Left ventricle myocardium inferior (tissue), 1 donor: ENCODE measurements around the gene PTPRN2. TPM values are rescaled to one million over a fixed set of nuclear protein-coding genes. Genes with fewer than 3 reads are reported as not detected.

Experiments used
- DNase-seq: peaks from one replicate; pipeline ENCODE4 v3.0.0-alpha.2; 2020
- H3K27ac ChIP-seq: fragments of 200-600 bp; replicated peaks from 2 replicates; pipeline ENCODE4 v1.8.0; 2021
- H3K27me3 ChIP-seq: fragments of 200-600 bp; 2 replicates; pipeline ENCODE4 v1.8.0; 2021; ENCODE audit warnings: low read depth
- H3K36me3 ChIP-seq: fragments of 200-600 bp; 2 replicates; pipeline ENCODE4 v1.8.0; 2021
- H3K4me1 ChIP-seq: fragments of 200-600 bp; 2 replicates; pipeline ENCODE4 v1.8.0; 2021
- H3K4me3 ChIP-seq: fragments of 200-600 bp; 2 replicates; pipeline ENCODE4 v1.8.0; 2021; ENCODE audit warnings: mild to moderate bottlenecking, moderate library complexity
- H3K9me3 ChIP-seq: fragments of 200-600 bp; replicated peaks from 2 replicates; pipeline ENCODE4 v1.8.0; 2021
- CTCF ChIP-seq: fragments of 200-600 bp; IDR thresholded peaks from 2 replicates; pipeline ENCODE4 v1.8.0; 2021; ENCODE audit warnings: antibody characterized with exemption, mild to moderate bottlenecking, borderline replicate concordance
- intact Hi-C: fragments of 100-400 bp; cut with micrococcal nuclease; formaldehyde crosslinking; loops from one replicate; pipeline ENCODE4 v1.11.0; 2022
- total RNA-seq: library from RNA; stranded (reverse); fragmentation: NEBNext Ultra II Directional; extraction: Animal tissue kit (Norgen Biotek cat#: 25700); gene quantifications from one replicate; pipeline ENCODE4 v1.2.1, GENCODE V29; 2021
- donor health status: DM: no; HTN: yes; CAD: no; lungs with severe emphysema.

The PTPRN2 gene
- total RNA-seq, 1 donor from 2014 or later, result 1.3 TPM

- no peak for TF ChIP-seq CTCF
- Histone ChIP-seq H3K9me3 (no peaks in the 10 kb centered on the region), H3K27ac (no peak overlapping the region), H3K36me3 (no peaks in the 10 kb centered on the region), H3K27me3 (peaks cover 100% of the 10 kb centered on the region), H3K4me3 (peak overlapping the region; percentile 49), H3K4me1 (peaks cover 50% of the 10 kb centered on the region)
- no peak for DNase-seq
- intact Hi-C loops, result no loop called here
Measured at GRCh38 chr7:157685430-157686284, 902.0 kb downstream of the PTPRN2 start.

GRCh38 chr7:157684909-157685429 is 902.7 kb downstream of the PTPRN2 start:
- Histone ChIP-seq H3K27ac (no peak overlapping the region), H3K4me1 (peaks cover 44% of the 10 kb centered on the region), H3K36me3 (no peaks in the 10 kb centered on the region), H3K9me3 (no peaks in the 10 kb centered on the region), H3K4me3 (peak overlapping the region; percentile 49), H3K27me3 (peaks cover 100% of the 10 kb centered on the region)
- DNase-seq, result no peak
- intact Hi-C loops, result no loop called here
- TF ChIP-seq CTCF, result no peak

GRCh38 chr7:157684157-157684908 is 903.3 kb downstream of the PTPRN2 start:
- no peak for TF ChIP-seq CTCF
- no peaks in the 10 kb centered on the region for H3K9me3 ChIP-seq
- peaks cover 38% of the 10 kb centered on the region for H3K4me1 ChIP-seq
- no peaks in the 10 kb centered on the region for H3K36me3 ChIP-seq
- no peak overlapping the region for H3K27ac ChIP-seq
- peak overlapping the region; percentile 49 for H3K4me3 ChIP-seq
- intact Hi-C loops, result no loop called here
- H3K27me3 ChIP-seq, result peaks cover 100% of the 10 kb centered on the region
- no peak for DNase-seq

GRCh38 chr7:157683747-157684156 is 903.9 kb downstream of the PTPRN2 start:
- Histone ChIP-seq H3K9me3 (no peaks in the 10 kb centered on the region), H3K4me1 (peaks cover 32% of the 10 kb centered on the region), H3K36me3 (no peaks in the 10 kb centered on the region), H3K27ac (no peak overlapping the region), H3K4me3 (peak overlapping the region; percentile 49), H3K27me3 (peaks cover 98% of the 10 kb centered on the region)
- TF ChIP-seq CTCF, result no peak
- no peak for DNase-seq
- intact Hi-C loops, result no loop called here

- H3K9me3 ChIP-seq, result no peaks in the 10 kb centered on the region
- TF ChIP-seq CTCF, result no peak
- H3K27ac ChIP-seq, result no peak overlapping the region
- H3K27me3 ChIP-seq, result peaks cover 98% of the 10 kb centered on the region
- peaks cover 27% of the 10 kb centered on the region for H3K4me1 ChIP-seq
- H3K4me3 ChIP-seq, result no peak overlapping the region
- H3K36me3 ChIP-seq, result no peaks in the 10 kb centered on the region
- DNase-seq, result no peak
- intact Hi-C loops, result no loop called here
Measured at GRCh38 chr7:157682946-157683746, 904.5 kb downstream of the PTPRN2 start.
